Measurements from ENCODE around the gene ASB3.

DNA sequence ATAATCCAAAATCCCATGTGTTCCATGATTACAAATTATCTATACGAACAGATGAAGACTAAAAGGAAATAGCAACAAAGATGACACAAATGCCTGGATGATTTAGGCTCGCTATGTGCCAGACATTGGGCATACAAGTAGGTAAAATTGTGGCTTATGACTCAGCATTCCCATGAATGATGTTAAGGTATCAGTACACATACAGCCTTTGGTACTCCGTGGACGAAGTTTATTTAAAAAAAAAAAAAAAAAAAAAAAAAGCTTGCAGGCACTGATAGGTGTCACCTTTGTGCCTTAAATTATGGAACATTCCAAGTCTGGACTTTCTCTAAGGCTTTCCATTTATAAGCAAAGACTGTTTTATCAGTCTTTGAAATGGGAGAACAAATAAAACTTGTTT, 16.5 kb downstream of the ASB3 start:
- TF ChIP-seq, protein P1, sequence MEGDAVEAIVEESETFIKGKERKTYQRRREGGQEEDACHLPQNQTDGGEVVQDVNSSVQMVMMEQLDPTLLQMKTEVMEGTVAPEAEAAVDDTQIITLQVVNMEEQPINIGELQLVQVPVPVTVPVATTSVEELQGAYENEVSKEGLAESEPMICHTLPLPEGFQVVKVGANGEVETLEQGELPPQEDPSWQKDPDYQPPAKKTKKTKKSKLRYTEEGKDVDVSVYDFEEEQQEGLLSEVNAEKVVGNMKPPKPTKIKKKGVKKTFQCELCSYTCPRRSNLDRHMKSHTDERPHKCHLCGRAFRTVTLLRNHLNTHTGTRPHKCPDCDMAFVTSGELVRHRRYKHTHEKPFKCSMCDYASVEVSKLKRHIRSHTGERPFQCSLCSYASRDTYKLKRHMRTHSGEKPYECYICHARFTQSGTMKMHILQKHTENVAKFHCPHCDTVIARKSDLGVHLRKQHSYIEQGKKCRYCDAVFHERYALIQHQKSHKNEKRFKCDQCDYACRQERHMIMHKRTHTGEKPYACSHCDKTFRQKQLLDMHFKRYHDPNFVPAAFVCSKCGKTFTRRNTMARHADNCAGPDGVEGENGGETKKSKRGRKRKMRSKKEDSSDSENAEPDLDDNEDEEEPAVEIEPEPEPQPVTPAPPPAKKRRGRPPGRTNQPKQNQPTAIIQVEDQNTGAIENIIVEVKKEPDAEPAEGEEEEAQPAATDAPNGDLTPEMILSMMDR (IDR thresholded peaks at IDR 0.05; ENCODE audit: low read depth, low read length) = no peak
- TF ChIP-seq POLR2A (IDR thresholded peaks at IDR 0.05; ENCODE audit: extremely low read depth, insufficient read length) = no peak

All from NB4 (cell line).